Astrocyte of the spinal cord (primary cell): Measurements from ENCODE around the gene TAS2R16.

ENCODE experiments used
- DNase-seq: peaks from one replicate; pipeline ENCODE4 v3.0.0; 2011; ENCODE audit warnings: low read depth, low spot score
- H3K4me3 ChIP-seq: 2 replicates; pipeline ENCODE4 v1.5.1; 2011; ENCODE audit warnings: low read depth, mild to moderate bottlenecking, low read length, moderate library complexity
- CTCF ChIP-seq: IDR thresholded peaks from 2 replicates; pipeline ENCODE4 v1.5.1; 2012; ENCODE audit warnings: low read depth, mild to moderate bottlenecking, low read length, inconsistent platforms
- in situ Hi-C: cut with HindIII; loops from 2 replicates; pipeline ENCODE4 v1.10.0; 2017; ENCODE audit warnings: low sequenced_read_pairs

TAS2R16 gene

DNA sequence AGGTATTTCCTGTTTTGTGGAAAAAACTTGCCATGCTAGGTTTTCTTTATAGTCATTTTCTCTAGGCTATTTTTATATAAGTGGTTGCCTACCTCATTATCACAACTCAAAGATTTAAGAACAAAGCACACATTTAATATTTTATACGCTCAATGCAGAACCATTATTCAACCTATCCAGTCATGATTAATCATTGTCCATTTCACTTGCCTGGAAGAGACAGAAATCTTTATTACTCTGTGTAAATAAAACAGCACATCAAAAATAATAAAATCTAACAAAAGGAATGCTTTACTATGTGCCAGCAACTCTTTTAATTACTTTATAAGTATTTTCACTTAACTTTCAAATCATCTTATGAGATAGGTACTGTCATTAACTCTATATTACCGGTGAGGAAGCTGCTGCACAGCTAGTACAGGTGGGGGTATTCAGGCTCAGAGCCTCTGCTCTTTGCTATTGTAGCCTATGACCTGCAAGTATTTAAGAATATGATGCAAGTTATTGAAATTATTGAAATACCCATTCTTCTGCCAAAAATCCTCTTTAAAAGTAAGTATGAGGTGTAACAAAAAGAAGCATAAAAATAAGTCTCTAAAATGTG is 16.4 kb upstream of the TAS2R16 start:
- no peak for DNase-seq
- H3K4me3 ChIP-seq, result no peak overlapping the region
- in situ Hi-C loops, result no loop called here
- TF ChIP-seq CTCF, result no peak

DNA sequence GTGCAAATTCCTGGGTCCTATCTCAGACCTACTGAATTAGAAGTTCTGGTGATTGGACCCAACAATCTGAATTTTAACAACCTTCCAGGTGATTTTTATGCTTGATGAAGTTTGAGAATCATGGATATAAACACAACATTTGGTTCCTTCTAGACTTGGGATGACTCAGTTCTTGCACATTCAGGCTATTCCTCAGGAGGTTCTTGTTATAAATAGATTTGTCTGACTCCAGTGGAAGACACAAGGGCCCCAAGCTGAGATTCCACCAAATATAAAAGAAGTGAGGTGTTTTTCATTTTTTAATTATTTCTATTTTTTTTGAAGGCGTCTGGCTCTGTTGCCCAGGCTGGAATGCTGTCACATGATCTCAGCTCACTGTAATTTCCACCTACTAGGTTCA is 9.4 kb upstream of the TAS2R16 start:
- TF ChIP-seq CTCF, result no peak
- in situ Hi-C loops, result no loop called here
- DNase-seq, result peak; percentile 29
- no peak overlapping the region for H3K4me3 ChIP-seq

DNA sequence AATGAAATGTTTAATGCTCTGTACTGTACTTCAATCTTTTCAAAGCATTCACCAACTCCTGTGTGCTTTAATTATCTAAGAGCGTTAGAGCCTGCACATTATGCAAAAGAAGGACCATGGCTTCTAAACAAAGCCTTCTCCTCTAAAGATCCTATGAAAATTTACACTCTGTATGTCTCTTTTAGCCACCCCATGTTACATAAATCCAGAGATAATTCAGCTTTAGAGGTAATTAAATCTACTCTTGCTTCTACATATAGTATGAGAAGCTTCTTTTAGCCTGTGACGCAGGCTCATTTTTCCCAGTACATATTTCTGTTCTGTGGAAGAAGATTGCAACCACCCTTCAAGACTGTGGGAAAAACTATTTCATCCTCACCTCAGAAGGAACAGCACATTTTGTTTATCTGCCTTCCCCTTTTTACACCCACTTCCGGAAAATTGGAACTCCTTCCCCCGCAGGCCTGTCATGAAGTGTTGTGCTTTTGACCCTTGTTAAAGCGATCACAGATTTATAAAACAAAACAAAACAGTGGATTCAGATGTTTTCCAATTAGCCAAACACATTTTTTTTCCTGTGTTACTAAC is 8.1 kb upstream of the TAS2R16 start:
- DNase-seq, result no peak
- H3K4me3 ChIP-seq, result no peak overlapping the region
- TF ChIP-seq CTCF, result no peak
- in situ Hi-C loops, result no loop called here

GRCh38 chr7:122989577-122989976 is 5.9 kb downstream of the TAS2R16 start:
- DNase-seq, result no peak
- in situ Hi-C loops, result no loop called here
- no peak overlapping the region for H3K4me3 ChIP-seq
- no peak for TF ChIP-seq CTCF

DNA sequence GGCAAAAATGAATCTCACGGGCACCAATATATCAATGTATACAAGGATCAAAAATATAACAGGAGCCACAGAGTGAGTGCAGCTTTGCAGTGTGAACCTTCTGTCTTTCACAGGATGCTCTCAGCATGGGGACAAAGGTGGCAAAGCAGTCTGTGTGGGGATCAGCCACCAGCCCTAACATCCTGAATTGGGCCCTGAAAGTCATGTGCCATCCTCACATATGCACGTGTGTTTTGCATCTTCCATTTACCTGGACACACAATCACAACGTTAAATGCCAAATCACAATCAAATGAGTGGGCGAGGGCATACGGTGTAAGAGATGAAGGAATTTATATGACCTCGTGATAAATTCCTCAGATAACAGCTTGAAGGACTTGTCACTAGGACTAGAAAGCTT is 6.5 kb downstream of the TAS2R16 start:
- in situ Hi-C loops, result no loop called here
- no peak for DNase-seq
- no peak overlapping the region for H3K4me3 ChIP-seq
- no peak for TF ChIP-seq CTCF

GRCh38 chr7:122988333-122988732 is 7.2 kb downstream of the TAS2R16 start:
- TF ChIP-seq CTCF, result no peak

More at GRCh38 chr7:122988333-122988732, 7.2 kb downstream of the TAS2R16 start:
- H3K4me3 ChIP-seq, result no peak overlapping the region
- no peak for DNase-seq
- in situ Hi-C loops, result no loop called here
